Fibroblast of skin of abdomen (primary cell): ENCODE results near the gene FIBCD1.

Source experiments
- DNase-seq: peaks from one replicate; pipeline ENCODE4 v3.0.0-alpha.2; 2013

Gene FIBCD1

DNA sequence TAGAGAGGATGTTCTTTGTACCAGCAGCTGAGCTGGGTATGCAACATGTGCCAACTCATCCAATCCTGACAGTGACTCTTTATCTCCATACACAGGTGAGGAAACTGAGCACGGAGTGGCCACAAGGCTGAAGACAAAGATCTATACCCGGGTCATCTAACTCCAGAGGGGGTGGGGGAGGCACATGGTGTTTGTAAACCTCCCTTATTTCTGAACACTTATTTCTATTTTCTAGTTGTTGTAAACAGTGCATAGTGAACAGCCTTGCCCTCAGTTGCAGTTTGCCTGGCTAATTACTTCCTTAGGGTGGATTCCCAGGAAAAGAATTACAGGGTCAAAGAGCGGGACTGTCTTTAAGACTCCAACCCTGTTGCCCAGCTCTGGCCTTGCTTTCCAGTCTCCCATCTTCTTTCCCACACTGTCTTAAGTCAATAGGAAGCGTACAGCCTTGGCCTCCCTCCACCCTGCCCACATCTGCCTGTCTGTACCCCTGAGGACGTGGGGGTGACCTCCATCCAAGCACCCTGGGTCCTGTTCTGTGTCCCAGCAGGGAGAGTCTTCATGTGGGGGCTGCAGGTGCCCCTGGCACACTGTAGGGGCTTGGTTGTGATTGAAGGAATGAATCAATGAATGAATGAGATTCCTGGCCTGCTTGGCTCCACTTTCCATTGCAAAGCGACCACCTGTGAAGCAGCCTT is 13.2 kb upstream of the FIBCD1 start:
- DNase-seq, result no peak

DNA sequence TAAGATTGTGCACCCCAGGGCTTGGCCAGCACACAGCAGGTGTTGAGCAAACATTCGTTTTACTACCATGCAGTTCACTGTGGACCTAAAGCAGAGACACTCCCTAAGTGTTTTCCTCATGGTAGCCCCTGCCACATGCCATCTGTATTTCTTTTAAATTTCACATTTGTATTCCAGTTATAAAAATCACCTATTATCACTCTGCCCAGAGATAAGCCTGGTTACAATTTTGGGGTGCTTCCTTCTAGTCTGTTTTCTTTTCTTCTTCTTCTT is 10.9 kb upstream of the FIBCD1 start:
- DNase-seq, result no peak

DNA sequence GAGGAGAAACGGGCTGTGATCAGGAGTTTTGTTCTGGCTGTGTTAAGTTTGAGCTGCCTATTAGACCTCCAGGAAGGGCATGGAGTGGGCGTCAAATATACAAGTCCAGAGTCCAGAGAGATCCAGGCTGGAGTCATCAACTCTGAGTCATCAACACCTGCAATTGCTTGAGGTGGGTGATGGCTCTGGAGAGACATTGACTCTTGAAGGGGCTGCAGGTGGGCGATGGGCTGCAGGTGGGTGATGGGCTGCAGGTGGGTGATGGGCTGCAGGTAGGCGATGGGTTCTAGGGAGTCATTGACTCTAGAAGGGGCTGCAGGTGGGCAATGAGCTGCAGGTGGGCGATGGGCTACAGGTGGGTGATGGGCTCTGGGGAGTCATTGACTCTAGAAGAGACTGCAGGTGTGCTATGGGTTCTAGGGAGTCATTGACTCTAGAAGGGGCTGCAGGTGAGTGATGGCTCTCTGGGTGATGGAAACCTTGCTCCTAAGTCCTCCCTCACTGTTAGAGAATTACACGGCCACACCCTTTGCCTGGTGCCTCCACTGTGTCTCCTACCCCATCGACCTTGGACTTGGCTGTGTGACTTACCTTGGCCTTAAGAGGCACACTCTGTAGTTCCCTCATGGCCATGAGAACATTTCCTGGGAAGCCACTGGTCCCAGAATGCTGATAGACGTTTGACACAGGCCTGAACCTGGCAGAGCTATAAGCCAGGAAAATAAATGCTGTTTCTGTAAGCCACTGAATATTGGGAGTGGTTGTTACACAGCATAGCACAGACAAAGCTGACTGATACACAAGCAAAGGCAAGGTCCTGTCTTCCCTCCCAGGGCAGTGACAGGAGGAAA is 10.4 kb upstream of the FIBCD1 start:
- no peak for DNase-seq

DNA sequence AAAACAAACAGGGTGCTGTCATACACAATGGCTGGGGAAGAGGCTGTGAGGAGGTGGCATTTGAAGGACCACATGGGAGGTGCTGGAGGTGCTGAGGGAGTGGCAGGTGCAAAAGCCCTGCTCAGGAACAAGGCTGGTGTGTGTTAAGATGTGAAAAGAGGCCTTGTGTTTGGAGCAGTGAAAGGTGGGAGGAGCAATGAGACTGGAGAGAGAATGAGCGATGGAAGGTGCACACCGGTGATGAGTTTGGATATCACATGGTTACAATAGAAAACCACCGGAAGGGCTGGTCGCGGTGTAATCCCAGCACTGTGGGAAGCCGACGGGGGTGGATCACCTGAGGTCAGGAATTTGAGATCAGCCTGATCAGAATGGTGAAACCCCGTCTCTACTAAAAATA is 9.2 kb upstream of the FIBCD1 start:
- DNase-seq, result no peak

DNA sequence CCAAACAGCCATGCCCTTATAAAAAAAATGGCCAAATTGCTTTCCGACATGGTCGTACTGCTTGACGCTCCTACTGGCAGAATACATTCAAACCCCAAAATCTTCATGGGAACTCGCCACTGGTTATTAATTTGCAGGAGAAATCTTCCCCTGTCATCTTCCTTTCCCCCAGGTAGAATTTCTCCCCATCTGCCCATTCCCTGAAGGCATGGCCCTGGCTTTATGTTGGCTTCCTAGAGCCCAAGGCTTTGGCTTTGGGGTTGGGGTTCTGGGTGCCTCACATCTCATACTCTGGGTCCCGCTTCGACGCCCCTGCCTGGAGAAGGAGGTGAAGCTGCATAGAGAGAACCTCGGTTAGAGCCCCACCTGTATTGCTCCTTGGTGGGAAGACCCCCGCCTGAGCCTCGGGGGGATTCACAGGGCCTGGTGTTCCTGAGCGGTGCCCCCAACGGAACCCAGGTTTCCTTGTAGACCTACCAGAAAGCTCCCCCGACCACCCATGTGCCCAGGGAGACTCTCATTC is 8.6 kb upstream of the FIBCD1 start:
- no peak for DNase-seq

DNA sequence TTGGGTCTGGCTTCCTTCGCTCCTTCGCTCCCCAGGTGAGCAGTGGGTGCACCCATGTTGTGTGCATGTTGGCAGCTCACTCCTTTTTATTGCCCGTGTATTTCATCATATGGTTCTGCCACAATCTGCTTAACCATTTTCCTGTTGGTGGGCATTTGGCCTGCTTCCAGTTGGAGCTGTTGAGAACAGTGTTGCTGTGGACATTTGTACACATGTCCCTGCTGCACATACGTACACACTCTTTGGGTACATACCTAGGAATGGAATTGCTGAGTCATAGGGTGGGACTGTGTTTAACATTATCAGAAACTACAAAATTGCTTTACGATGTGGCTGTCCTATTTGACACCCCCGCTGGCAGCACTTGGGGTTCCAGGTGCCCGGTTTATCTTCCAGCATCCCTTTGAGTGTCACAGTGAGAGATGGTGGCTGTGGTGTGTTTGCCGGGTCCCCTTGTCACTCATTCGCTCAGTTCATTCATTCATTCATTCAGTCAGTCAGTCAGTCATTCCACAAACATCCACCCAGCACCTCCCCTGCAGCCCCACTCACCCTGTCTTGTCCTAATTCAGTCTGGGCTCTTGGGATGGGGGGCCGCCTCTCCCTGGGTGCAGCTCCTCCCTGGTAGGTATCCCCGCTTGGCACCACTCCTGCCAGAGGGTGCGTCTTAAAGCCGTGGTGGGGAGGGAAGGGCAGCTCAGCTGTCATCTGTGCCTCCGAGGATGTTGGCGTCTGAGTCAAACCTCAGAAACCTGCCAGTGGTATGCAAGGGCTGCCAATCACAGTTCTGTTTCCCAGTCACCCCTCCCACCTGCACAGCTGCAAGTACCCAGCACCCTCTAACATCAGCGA is 7.9 kb upstream of the FIBCD1 start:
- no peak for DNase-seq

- DNase-seq, result no peak
These were observed 6.1 kb upstream of the FIBCD1 start for GRCh38 chr9:130945173-130945572.

DNA sequence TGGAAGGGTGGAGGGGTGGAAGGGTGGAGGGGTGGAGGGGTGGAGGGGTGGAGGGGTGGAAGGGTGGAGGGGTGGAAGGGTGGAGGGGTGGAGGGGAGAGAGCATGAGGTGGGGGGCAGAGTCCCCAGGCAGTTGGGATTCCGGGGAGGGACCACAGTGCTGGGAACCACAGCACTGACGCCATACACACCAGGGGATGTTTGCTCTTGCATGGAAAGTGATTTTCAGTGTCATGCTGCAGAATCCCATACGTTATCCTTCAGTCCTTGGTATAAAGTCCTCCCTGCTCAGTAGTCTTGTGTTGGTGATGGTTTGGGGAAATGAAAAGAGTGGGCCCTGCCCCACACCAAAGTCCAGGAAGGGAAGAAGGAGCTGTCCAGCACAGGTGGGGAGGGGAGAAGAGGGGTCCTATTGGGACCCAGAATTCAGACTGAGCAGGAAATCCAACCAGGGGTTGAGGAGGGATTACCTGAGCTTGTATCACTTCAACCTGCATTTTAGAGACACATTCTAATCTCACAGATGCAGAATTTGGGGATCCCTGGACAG is 5.5 kb upstream of the FIBCD1 start:
- DNase-seq, result no peak

- DNase-seq, result no peak
These were observed 4.7 kb upstream of the FIBCD1 start for GRCh38 chr9:130943777-130944176.

- no peak for DNase-seq
These were observed 4.2 kb upstream of the FIBCD1 start for GRCh38 chr9:130943221-130943620.

DNA sequence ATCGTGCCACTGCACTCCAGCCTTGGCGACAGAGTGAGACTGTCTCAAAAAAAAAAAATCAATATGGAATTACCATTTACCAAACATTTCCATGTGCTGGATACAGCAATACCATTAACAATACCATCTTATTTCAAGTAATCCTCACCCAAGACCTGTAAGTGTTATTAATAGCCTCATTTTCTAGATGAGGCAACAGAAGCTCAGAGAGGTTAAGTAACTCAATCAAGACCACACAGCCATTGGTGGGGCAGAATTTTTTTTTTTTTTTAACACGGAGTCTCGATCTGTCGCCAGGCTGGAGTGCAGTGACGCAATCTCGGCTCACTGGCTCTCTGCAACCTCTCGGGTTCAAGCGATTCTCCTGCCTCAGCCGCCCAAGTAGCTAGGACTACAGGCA is 3.6 kb upstream of the FIBCD1 start:
- no peak for DNase-seq

DNA sequence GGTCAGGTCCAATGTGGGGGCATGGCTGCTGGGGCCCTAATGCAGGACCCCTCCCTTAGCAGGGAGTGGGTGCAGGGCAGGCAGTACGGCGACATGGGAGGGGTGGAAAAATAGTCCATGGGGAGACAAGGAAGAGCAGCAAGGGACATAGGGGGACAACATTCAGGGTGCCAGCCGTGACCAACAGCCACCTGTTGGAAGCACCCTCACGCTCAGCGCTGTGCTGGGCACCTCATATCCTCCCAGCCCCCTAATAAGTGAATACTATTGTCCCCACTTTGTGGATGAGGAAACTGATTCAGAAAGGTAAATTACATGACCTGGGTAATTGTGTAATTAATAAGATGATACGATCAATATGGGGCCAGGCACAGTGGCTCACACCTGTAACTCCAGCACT is 3.0 kb upstream of the FIBCD1 start:
- no peak for DNase-seq

- no peak for DNase-seq
These were observed 1.9 kb upstream of the FIBCD1 start for GRCh38 chr9:130940693-130941576.

DNA sequence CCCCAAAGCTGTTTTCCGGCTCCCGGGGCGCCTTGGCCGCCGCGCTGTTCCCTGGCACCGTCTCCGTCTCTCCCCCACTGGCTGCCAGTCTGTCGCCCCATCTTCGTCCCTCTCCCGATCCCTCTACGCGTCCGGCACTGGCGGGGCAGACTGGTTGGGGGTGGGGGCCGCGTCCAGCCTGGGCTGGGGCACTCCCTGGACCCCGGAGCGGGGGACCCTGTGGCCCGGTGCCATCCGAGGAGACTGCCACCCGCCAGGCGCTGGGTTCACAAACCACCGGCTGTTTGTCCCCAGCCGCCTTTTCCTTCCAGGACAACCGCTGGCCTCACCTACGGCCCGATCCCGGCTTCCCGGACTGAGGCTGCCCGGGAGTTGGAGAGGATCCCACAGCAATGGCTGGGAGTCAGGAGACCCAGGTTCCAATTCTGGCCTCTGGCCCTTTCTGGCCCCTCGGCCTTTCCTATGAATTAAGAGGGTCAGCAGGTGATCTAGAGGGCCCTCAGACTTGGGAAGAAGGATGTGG is 1.0 kb upstream of the FIBCD1 start:
- DNase-seq, result no peak

GRCh38 chr9:130939405-130940026 is 469 bp upstream of the FIBCD1 start:
- DNase-seq, result no peak

GRCh38 chr9:130938184-130938651 is 829 bp downstream of the FIBCD1 start:
- DNase-seq, result no peak

DNA sequence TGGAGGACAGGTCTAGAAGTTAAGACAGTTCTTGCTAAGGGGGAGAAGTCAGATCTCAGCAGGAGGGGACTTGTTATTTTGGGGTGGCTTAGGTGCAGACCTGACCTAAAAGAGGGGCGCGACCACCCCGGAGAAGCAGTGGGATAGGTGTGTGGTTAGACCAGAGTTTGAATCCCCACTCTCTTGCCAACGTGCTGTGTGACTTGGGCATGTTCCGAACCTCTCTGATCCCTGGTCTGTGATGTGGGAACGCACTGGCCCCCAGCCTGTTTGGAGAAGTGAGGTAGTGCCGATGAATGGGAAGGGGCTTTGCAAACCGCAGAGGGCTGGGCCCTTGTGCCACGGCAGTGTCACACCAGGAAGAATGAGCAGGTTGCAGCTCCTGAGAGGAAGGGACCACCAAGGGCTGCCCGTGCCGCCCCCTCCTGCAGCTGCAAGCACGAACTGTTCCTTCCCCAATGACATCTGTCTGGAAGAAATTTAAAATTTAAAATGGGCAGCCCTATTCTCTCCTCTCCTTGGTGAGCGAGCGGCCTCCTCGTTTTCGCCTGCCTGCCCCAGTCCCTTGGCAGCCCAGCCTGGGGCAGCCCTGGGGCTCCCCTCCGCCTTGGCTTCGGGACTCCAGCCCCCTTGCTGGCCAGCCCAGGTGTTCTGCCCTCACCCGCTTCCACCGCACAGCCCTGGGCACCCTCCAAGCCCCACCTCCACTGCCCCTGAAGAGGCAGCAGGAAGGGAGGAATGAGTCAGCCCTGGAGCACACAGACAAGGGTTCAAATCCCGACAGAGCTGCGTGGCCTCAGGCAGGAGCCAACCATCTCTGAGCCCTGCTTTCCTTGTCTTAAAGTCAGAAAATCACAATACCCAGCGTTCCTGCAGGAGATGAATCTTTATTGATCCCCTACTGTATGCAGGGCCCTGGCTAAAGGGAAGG is 1.6 kb downstream of the FIBCD1 start:
- DNase-seq, result no peak

DNA sequence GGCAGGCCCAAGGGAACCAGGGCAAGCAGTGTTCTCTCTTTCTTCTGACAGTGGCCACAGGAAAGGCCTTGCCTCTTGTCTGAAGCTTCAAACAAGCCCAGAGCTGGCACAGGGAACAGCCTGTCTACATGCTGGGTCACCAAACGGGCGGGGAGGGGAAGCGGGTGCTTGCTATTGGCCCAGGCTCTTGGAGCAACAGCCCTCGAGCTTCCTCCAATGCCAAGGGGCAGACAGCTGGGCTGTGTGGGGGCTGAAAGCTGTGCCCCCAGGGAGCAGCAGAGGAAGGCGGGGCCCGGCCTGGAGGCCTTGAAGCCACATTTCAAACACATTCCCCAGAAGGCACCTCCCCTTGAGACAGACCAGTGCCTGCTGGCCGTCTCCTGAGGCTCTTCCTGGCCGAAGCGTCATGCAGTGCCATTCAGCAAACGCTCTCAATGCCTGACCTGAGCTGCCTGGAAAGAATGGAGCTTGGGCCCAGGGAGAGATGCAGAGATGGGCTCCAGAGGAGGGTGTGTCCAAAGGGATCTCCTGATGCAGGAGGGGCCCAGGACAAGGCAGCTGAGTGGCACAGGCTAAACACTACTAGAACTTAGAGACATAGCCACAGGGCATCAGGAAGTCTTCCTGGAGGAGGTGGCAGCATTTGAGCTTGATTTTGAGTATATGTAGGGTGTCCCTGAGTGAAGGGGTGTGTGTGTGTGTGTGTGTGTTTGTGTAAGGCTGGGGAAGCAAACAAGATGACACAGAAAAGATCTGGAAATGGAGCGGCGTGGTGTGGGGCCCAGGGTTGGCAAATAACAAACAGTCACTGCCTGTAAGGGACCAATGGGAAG is 2.5 kb downstream of the FIBCD1 start:
- DNase-seq, result peak; percentile 59
